SK-N-SH (cell line): ENCODE data around the gene HLA-E. TPM values are rescaled to one million over a fixed set of nuclear protein-coding genes. Genes with fewer than 3 reads are reported as not detected.
"Not testable (repeated sequence)": the region's sequence is repeated elsewhere in the genome, so short reads cannot be mapped to it uniquely, and the experiment has no call there.

Experiments used
- CTCF ChIA-PET: fragments of 300-600, 350-600 bp; formaldehyde crosslinking; extraction: SDS; loops from one replicate; lab custom pipeline; 2021; lab: Yijun Ruan, JAX
- POLR2A ChIA-PET: fragments of 350-600 bp; sonication (Branson Sonifier 250); formaldehyde crosslinking; extraction: SDS; loops from one replicate; lab custom pipeline; 2020; ENCODE audit warnings: antibody characterized with exemption, inconsistent platforms; lab: Yijun Ruan, JAX
- DNase-seq: peaks from one replicate; pipeline ENCODE4 v3.0.0; 2012
- H2AFZ ChIP-seq: fragments of 200-600 bp; sonication (generic); 2 replicates; pipeline ENCODE4 v1.8.1; 2016; ENCODE audit warnings: antibody characterized with exemption, mild to moderate bottlenecking, low read depth
- H3F3A ChIP-seq: fragments of 200-600 bp; sonication (generic); replicated peaks from 2 replicates; pipeline ENCODE3; 2016; ENCODE audit warnings: antibody characterized with exemption, mild to moderate bottlenecking; ENCODE audit not compliant: insufficient read depth
- H3K27ac ChIP-seq, 2 experiments: fragments of 200-500 bp in 1 of 2; fragments of 200-600 bp in 1 of 2; sonication (Bioruptor generic) in 1 of 2; sonication (generic), shearing (Covaris generic) in 1 of 2; 2 replicates each; pipeline versions ENCODE4 v1.5.1 to v1.6.1; 2014 to 2016; ENCODE audit warnings: low read depth in 2 of 2, inconsistent platforms in 1 of 2, low read length in 1 of 2, mild to moderate bottlenecking in 1 of 2, mixed read lengths in 1 of 2
- H3K27me3 ChIP-seq: fragments of 200-600 bp; sonication (generic), shearing (Covaris generic); 2 replicates; pipeline ENCODE4 v1.6.1; 2016; ENCODE audit warnings: mixed run types; ENCODE audit not compliant: insufficient read depth
- H3K36me3 ChIP-seq, 2 experiments: fragments of 200-500 bp in 1 of 2; fragments of 200-600 bp in 1 of 2; sonication (Bioruptor generic) in 1 of 2; sonication (generic) in 1 of 2; replicated peaks in 1 of 2; 2 replicates each; pipeline versions ENCODE3 to v1.5.1; 2014 to 2016; ENCODE audit warnings: low read length in 1 of 2, mild to moderate bottlenecking in 1 of 2; ENCODE audit not compliant: insufficient read depth in 2 of 2, control insufficient read depth in 1 of 2
- H3K4me1 ChIP-seq, 2 experiments: fragments of 200-500 bp in 1 of 2; fragments of 200-600 bp in 1 of 2; sonication (Bioruptor generic) in 1 of 2; sonication (generic), shearing (Covaris generic) in 1 of 2; 2 replicates each; pipeline versions ENCODE4 v1.5.1 to v1.6.1; 2014 to 2016; ENCODE audit warnings: low read depth in 1 of 2, low read length in 1 of 2, mixed run types in 1 of 2; ENCODE audit not compliant: insufficient read depth in 2 of 2, control insufficient read depth in 1 of 2
- H3K4me2 ChIP-seq: fragments of 200-600 bp; sonication (generic), shearing (Covaris generic); 2 replicates; pipeline ENCODE4 v1.6.1; 2017; ENCODE audit warnings: mixed run types
- H3K4me3 ChIP-seq, 2 experiments: fragments of 200-500 bp in 1 of 2; fragments of 200-600 bp in 1 of 2; sonication (Bioruptor generic) in 1 of 2; sonication (generic), shearing (Covaris generic) in 1 of 2; 2 replicates each; pipeline versions ENCODE4 v1.5.1 to v1.8.1; 2014 to 2016; ENCODE audit warnings: low read depth in 2 of 2, inconsistent platforms in 1 of 2, low read length in 1 of 2, mild to moderate bottlenecking in 1 of 2, mixed read lengths in 1 of 2, moderate library complexity in 1 of 2
- H3K79me2 ChIP-seq: fragments of 200-600 bp; sonication (generic); 2 replicates; pipeline ENCODE4 v1.8.1; 2017; ENCODE audit warnings: mild to moderate bottlenecking; ENCODE audit not compliant: insufficient read depth
- H3K9ac ChIP-seq: fragments of 200-600 bp; sonication (generic); 2 replicates; pipeline ENCODE4 v1.6.1; 2017; ENCODE audit warnings: mixed run types
- H3K9me2 ChIP-seq: fragments of 200-600 bp; sonication (generic); 2 replicates; pipeline ENCODE4 v1.6.1; 2017; ENCODE audit warnings: mixed run types
- H3K9me3 ChIP-seq: fragments of 200-600 bp; sonication (generic); 2 replicates; pipeline ENCODE4 v1.6.1; 2017; ENCODE audit warnings: mixed run types, mild to moderate bottlenecking, moderate library complexity
- H4K20me1 ChIP-seq: fragments of 200-600 bp; sonication (generic); 2 replicates; pipeline ENCODE4 v1.6.1; 2017; ENCODE audit warnings: mild to moderate bottlenecking, mixed run types; ENCODE audit not compliant: insufficient read depth
- CHD2 ChIP-seq: fragments of 150-350 bp; IDR thresholded peaks from 2 replicates; pipeline ENCODE4 v1.6.1; 2018; ENCODE audit warnings: low read length; ENCODE audit not compliant: partially characterized antibody
- ELF1 ChIP-seq: IDR thresholded peaks from 2 replicates; pipeline ENCODE4 v1.4.0; 2012
- FOXM1 ChIP-seq: IDR thresholded peaks from 2 replicates; pipeline ENCODE4 v1.4.0; 2012; ENCODE audit warnings: low read depth, mild to moderate bottlenecking
- GABPA ChIP-seq: IDR thresholded peaks from 2 replicates; pipeline ENCODE4 v1.4.0; 2012; ENCODE audit warnings: low read depth, mild to moderate bottlenecking
- RXRA ChIP-seq: IDR thresholded peaks from 2 replicates; pipeline ENCODE4 v1.4.0; 2012; ENCODE audit warnings: low read depth, mild to moderate bottlenecking, borderline replicate concordance
- SIN3A ChIP-seq: IDR thresholded peaks from 2 replicates; pipeline ENCODE4 v1.6.1; 2012; ENCODE audit warnings: low read depth, mild to moderate bottlenecking, low read length, moderate library complexity, borderline replicate concordance
- WGBS: methylation state at CpG from one replicate; pipeline ENCODE4 v1.1.6; 2017; ENCODE audit warnings: low lambda C conversion rate; 5-methylcytosine and 5-hydroxymethylcytosine counted together
- polyA plus RNA-seq, 3 experiments: library from polyadenylated mRNA; depleted of rRNA; stranded (reverse); fragments of >200 nt; gene quantifications; 2 replicates each; pipeline ENCODE4 v1.2.3, GENCODE V29; 2012
- TF ChIP-seq, protein P1 (sequence below): fragments of 150-350 bp; IDR thresholded peaks from 2 replicates; pipeline ENCODE4 v1.6.1; 2017; ENCODE audit warnings: antibody characterized with exemption, low read length, low read depth, borderline replicate concordance
- TF ChIP-seq, protein P2 (sequence below): IDR thresholded peaks from 2 replicates; pipeline ENCODE4 v1.6.1; 2012; ENCODE audit warnings: mild to moderate bottlenecking, low read depth, low read length, moderate library complexity
- TF ChIP-seq, protein P3 (sequence below): IDR thresholded peaks from 2 replicates; pipeline ENCODE4 v1.4.0; 2012; ENCODE audit warnings: low read depth
- TF ChIP-seq, protein P4 (sequence below): IDR thresholded peaks from 2 replicates; pipeline ENCODE4 v1.4.0; 2012; ENCODE audit warnings: low read depth, borderline replicate concordance

The HLA-E gene
- polyA plus RNA-seq, 1 of the 3 experiments (the other 2 are of a cell fraction): 90.9 TPM

DNA sequence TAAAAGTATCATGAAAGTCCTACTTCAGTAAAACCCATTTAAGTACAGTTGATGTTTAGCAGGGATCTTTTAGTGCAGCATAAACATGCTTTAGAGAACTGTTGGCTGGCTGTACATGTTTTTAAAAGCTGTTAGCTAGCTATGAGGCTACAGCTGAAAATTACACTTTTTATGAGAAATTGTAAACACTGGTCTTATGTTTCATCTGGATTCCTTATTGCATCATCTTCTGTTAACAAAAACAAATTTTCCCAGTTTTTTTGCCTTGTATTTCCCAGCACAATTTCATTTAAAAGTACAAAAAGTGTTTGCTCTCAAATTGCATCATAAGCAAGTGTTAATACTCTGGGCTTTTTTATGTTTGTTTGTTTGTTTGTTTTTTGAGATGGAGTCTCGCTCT, 18.3 kb upstream of the HLA-E start (continued):
- TF ChIP-seq, protein P1, sequence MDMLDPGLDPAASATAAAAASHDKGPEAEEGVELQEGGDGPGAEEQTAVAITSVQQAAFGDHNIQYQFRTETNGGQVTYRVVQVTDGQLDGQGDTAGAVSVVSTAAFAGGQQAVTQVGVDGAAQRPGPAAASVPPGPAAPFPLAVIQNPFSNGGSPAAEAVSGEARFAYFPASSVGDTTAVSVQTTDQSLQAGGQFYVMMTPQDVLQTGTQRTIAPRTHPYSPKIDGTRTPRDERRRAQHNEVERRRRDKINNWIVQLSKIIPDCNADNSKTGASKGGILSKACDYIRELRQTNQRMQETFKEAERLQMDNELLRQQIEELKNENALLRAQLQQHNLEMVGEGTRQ: no peak
- no peak for TF ChIP-seq GABPA
- TF ChIP-seq, protein P2, sequence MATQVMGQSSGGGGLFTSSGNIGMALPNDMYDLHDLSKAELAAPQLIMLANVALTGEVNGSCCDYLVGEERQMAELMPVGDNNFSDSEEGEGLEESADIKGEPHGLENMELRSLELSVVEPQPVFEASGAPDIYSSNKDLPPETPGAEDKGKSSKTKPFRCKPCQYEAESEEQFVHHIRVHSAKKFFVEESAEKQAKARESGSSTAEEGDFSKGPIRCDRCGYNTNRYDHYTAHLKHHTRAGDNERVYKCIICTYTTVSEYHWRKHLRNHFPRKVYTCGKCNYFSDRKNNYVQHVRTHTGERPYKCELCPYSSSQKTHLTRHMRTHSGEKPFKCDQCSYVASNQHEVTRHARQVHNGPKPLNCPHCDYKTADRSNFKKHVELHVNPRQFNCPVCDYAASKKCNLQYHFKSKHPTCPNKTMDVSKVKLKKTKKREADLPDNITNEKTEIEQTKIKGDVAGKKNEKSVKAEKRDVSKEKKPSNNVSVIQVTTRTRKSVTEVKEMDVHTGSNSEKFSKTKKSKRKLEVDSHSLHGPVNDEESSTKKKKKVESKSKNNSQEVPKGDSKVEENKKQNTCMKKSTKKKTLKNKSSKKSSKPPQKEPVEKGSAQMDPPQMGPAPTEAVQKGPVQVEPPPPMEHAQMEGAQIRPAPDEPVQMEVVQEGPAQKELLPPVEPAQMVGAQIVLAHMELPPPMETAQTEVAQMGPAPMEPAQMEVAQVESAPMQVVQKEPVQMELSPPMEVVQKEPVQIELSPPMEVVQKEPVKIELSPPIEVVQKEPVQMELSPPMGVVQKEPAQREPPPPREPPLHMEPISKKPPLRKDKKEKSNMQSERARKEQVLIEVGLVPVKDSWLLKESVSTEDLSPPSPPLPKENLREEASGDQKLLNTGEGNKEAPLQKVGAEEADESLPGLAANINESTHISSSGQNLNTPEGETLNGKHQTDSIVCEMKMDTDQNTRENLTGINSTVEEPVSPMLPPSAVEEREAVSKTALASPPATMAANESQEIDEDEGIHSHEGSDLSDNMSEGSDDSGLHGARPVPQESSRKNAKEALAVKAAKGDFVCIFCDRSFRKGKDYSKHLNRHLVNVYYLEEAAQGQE: no peak
- TF ChIP-seq, protein P3, sequence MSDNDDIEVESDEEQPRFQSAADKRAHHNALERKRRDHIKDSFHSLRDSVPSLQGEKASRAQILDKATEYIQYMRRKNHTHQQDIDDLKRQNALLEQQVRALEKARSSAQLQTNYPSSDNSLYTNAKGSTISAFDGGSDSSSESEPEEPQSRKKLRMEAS: no peak

DNA sequence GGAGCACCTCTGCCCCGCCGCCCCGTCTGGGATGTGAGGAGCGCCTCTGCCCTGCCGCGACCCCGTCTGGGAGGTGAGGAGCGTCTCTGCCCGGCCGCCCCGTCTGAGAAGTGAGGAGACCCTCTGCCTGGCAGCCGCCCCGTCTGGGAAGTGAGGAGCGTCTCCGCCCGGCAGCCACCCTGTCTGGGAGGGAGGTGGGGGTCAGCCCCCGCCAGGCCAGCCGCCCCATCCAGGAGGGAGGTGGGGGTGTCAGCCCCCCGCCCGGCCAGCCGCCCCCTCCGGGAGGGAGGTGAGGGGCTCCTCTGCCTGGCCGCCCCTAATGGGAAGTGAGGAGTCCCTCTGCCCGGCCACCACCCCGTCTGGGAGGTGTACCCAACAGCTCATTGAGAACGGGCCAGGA, 14.2 kb upstream of the HLA-E start:
- H3K36me3 ChIP-seq, POLR2A ChIA-PET, DNase-seq, H3K79me2 ChIP-seq, H3K9me2 ChIP-seq, H3F3A ChIP-seq, H3K27ac ChIP-seq, CTCF ChIA-PET, H3K9me3 ChIP-seq, H4K20me1 ChIP-seq, H2AFZ ChIP-seq, H3K4me3 ChIP-seq, H3K9ac ChIP-seq, H3K4me2 ChIP-seq, H3K4me1 ChIP-seq: not testable (repeated sequence)
- peaks cover 30% of the 10 kb centered on the region for H3K27me3 ChIP-seq
- WGBS: 43% methylated on average over 5 of the region's 26 CpGs

DNA sequence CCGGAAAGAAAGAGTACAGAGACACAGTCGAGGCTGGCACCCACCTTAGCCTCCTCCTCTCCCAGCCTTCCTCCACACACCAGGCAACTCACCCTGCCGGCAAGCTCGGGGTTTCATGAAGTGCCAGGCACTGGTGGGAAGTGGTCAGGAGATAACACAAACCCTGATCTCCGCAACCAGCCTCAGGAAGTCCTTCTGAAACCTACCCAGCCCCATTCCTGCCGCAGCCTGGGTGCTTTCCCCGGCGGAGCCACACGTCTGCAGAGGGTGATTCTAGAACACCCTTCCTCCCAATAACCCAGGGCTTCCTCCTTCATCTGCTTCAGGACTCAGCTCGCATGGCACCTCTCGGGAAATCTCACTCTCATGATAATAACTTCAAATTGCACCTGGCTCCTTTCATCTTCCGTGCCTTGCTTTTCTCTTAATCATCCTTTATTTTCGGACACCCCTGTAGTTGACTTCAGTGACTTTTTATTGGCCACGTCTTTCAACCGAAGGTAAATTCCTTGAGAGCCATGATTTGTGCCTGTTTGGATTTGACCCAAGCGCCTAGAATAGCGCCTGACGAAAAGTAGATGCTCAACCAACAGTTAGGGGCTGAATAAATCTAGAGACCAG, 8.7 kb upstream of the HLA-E start:
- H3K9me2 ChIP-seq: no peaks in the 10 kb centered on the region
- TF ChIP-seq RXRA: no peak
- TF ChIP-seq FOXM1: no peak
- TF ChIP-seq, protein P4, sequence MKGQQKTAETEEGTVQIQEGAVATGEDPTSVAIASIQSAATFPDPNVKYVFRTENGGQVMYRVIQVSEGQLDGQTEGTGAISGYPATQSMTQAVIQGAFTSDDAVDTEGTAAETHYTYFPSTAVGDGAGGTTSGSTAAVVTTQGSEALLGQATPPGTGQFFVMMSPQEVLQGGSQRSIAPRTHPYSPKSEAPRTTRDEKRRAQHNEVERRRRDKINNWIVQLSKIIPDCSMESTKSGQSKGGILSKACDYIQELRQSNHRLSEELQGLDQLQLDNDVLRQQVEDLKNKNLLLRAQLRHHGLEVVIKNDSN: no peak
- no peak for TF ChIP-seq ELF1
- TF ChIP-seq CHD2: no peak
- TF ChIP-seq SIN3A: no peak
- no peak overlapping the region for H3K27ac ChIP-seq
- no peaks in the 10 kb centered on the region for H3K79me2 ChIP-seq
- no peak overlapping the region for H3K9ac ChIP-seq
- no peaks in the 10 kb centered on the region for H3K36me3 ChIP-seq
- no peak for DNase-seq
- H3K9me3 ChIP-seq: no peaks in the 10 kb centered on the region
- 8% methylated on average over 18 of the region's 18 CpGs for WGBS
- peaks cover 17% of the 10 kb centered on the region for H3F3A ChIP-seq
- 0 out of 4 replicates have a peak overlapping the region, but pooled peaks of 1 of the 2 experiments have one; percentile 15 for H3K4me3 ChIP-seq
- peak overlapping the region; percentile 74; the same call in 1 of the 2 replicates for H3K4me2 ChIP-seq
- H3K27me3 ChIP-seq: peaks cover 40% of the 10 kb centered on the region
- peak overlapping the region; percentile 38; the same call in 1 of the 2 replicates for H2AFZ ChIP-seq
- CTCF ChIA-PET: interaction anchor here (1.4 to 10.7 kb wide), 5 partner anchors 14 to 132 kb away, joined by 6 to 203 read pairs (median 8); no protein-coding TSS in a partner anchor
- POLR2A ChIA-PET: no interaction called here
- H3K4me1 ChIP-seq: peaks cover 0 to 3% of the 10 kb centered on the region in 2 experiments; a peak in 1 of 4 replicates
- H4K20me1 ChIP-seq: no peaks in the 10 kb centered on the region
